Transverse colon (tissue), 3 donors: ENCODE data around the gene CEP57L1.

ENCODE experiments used
- POLR2A ChIP-seq: fragments of 450-650 bp; IDR thresholded peaks from one replicate; pipeline ENCODE4 v1.6.1; 2016; ENCODE audit warnings: antibody characterized with exemption, mild to moderate bottlenecking, moderate library complexity
- TF ChIP-seq, protein P1 (sequence below), 5 experiments: fragments of 200-600 bp in 3 of 5; fragments of 450-650 bp in 2 of 5; sonication (generic) in 3 of 5; IDR thresholded peaks; 1 replicate in 2 of 5; 2 replicates in 3 of 5; pipeline ENCODE4 v1.5.1; 2016 to 2017; ENCODE audit warnings: antibody characterized with exemption in 5 of 5, inconsistent platforms in 3 of 5, mild to moderate bottlenecking in 2 of 5, moderate library complexity in 1 of 5

DNA sequence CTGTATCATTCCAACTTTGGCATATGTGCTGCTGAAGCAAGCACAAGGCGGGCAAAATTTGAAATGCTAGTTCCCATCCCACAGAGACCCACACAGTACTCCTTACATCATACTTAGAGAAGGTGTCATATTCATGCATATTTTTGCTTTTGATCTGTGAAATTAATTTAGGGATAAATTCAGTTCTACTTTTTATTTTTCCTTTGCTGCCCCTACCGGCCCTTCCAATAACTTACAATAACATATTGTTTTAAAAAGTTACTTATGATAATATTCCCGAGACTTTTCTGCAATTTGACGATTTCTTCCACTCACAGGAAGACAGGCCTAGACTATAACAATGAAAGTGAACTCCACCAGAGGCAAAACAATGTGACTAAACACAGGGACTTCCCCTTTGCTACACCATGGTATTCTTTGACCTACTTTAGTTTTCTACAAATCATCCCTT lies 35.7 kb upstream of the CEP57L1 start:
- TF ChIP-seq, protein P1, sequence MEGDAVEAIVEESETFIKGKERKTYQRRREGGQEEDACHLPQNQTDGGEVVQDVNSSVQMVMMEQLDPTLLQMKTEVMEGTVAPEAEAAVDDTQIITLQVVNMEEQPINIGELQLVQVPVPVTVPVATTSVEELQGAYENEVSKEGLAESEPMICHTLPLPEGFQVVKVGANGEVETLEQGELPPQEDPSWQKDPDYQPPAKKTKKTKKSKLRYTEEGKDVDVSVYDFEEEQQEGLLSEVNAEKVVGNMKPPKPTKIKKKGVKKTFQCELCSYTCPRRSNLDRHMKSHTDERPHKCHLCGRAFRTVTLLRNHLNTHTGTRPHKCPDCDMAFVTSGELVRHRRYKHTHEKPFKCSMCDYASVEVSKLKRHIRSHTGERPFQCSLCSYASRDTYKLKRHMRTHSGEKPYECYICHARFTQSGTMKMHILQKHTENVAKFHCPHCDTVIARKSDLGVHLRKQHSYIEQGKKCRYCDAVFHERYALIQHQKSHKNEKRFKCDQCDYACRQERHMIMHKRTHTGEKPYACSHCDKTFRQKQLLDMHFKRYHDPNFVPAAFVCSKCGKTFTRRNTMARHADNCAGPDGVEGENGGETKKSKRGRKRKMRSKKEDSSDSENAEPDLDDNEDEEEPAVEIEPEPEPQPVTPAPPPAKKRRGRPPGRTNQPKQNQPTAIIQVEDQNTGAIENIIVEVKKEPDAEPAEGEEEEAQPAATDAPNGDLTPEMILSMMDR (IDR thresholded peaks at IDR 0.05) = peak in 4 of 5 experiments; percentile 14 to 42 (median 20)
- TF ChIP-seq POLR2A = no peak
